ENCODE results near the gene ARHGEF19.
A peak's percentile ranks its signal among the peaks of the same experiment; 100 is the strongest.
"Not testable (repeated sequence)": the region's sequence is repeated elsewhere in the genome, so short reads cannot be mapped to it uniquely, and the experiment has no call there.

The ARHGEF19 gene

DNA sequence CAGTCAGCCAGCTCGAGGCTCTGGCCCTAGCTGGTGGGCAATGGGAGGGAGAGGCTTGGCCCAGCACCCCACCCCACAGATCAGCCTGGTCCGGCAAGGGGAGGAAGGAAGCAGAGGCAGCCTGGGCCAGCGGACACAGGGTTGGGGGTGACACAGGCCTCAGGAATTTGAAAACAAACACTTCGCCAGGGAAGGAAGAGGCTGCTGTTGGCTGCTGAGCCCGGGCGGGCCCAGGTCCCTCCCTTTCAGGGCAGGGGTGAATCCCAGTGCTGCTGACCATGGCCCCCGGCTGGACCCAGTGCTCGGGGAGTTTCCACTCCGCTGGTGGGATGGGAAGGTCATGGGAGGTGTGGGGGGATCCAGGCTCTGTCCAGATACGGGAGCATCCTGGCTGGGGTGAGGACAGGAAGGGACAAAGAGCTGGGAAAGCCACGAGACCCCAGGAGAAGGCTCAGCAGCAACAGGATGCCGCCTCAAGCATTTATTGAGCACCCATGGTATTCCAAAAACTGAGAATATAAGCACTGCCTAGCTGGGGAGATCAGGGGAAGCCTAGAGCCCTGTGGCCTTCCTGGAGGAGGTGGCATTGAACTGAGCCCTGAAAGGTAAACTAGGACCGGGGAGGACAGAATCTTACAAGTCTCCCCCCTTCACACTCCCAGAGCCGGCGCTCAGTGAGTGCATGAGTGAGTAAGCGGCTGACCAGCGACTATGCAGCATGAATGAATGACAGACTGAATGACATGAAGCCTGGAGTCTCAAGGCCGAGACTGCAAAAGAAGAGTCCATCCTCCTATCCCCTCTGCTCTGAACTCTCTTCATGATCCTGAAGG lies 30.3 kb downstream of the ARHGEF19 start:
- no peak for DNase-seq (ENCODE audit: low read depth)

DNA sequence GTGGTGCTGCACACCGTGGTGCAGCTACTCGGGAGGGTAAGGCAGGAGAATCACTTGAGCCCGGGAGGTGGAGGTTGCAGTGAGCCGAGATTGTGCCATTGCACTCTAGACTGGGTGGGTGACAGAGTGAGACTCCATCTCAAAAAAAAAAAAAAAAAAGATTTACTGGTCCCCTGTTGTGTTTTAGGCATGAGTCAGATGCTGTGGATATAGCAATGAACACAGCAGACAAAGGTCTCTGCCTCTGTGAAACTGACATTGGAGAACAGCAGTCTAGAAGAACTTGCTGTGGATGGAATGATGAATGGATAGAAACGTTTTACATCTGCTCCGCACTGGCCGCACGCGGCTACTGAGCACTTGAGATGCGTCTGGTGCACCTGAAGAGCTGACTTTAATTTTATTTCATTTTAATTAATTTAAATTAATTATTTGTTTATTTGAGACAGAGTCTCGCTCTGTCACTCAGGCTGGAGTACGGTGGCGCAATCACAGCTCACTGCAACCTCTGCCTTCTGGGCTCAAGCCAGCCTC lies 32.1 kb downstream of the ARHGEF19 start:
- DNase-seq (ENCODE audit: low read depth) = no peak

DNA sequence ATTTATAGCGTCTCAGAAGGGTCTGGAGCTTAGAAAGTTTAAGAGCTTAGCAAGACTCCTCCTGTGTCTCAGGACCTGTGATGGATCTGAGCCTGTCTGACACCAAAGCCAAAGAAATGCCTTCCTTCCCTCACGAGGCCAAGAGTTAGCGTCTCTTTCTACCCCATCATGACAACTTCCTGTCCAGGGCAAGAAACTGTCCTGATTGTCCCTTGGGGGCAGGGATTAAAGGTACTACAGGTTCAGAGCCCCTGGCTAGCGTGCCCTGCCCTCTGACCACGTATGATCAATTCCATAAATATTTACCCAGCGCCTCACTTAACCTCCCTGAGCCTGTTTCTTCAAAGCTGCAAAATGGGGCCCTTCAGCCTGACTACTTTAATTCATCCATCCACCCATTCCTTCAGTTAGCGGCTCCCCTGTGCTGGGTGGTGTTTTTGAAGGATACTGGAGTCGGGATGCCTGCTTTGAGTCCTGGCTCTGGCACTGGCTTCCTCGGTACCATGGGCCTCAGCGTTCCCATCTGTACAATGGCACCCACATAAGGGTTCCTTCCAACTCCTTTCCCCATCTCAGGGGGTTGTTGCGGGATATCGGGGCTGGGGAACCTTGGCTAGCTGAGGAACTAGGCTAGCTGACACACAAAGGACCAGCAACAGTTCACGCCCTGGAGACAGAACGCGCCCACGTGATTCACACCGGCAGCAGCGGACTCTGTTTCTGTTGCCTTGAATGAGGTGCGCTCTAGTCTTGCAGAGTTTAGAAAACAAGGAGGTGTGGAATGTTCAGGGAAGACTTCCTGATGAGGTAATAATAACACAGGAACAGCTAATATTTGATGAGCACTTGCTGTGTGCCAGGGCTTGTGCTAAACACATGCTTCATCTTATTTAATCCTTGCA lies 33.6 kb downstream of the ARHGEF19 start:
- DNase-seq (ENCODE audit: low read depth) = no peak

DNA sequence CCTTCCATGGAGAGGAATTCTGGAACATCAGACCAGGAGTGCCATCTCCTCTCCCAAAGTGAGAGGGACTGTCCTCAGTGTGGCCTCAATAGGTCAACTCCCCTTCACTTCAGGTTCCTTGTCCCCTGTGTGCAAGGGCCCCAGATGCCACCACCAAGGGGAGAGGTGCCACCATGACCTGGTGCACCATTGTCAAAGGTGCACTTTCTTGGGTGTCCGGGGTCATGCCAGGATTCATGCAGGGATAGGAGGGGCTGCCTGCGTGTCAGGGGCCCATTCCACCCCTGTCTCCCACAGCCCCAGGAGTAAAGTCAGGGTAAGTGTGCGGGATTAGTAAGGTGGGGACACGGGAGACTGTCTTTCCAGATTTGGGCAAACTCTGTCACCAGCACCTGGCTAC lies 35.1 kb downstream of the ARHGEF19 start:
- DNase-seq (ENCODE audit: low read depth) = no peak

DNA sequence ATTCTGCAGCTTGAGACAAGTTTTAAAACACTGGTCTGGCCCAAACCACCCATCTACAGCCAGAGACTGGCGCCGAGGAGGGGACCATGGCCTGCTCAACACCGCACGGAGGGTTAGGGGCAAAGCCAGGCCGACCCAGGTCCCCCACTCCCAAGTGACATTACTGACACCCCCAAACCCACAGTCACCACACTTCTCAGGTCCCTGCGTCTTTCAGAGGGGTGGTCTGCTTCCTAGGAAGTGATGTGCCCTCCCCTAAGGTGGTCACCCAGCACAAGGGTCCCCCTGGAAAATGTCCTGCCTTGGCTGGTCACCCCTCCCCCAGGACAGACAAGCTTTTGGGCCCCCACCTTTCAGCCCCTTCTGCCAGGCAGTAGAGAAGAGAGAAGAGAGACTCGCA lies 35.8 kb downstream of the ARHGEF19 start:
- DNase-seq (ENCODE audit: low read depth) = no peak

DNA sequence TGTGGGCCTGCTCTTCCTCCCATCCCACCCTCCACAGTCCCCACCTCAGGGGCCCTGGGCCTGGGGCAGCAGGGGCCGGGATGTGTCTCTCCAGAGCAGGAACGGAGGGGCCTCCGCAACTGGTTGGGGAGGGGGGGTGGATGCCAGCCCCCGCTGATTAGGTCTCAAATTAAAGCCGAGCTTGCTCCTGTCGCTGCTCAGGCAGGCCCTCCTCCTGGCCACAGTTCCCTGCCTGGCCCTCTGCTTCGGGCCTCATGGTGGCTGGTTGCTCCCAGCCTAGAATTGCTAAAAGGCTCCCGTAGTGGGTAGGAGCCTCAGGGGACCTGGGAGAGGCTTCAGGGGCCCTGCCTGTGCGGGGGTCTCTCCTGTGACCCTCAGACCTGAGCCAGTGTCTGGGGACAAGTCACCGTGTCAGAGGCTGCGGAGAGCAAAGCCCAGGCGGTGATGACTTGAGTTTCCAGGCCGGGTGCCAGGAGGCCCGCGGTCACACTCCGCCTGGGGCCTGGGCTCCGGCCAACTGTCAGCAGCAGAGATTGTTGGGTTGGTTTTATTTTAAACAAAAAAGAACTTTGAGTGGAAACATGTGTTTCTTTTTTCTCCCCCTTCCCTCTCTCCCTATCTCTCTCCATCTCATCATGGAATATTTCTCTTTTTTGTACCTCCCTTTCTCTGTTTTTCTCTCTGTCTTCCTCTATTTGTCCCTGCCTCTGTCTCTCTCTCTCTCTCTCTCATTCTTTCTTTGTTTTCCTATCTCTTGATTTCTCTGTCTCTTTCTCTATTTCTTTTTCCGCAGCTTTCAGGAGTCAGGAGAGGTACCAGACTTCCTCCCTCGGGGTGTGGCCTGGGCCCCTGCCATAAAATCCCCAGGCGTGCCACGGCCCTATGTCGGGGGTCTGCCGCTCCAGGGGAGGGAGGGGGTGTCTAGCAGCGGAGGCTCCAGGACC lies 36.6 kb downstream of the ARHGEF19 start:
- no peak for DNase-seq (ENCODE audit: low read depth)

DNA sequence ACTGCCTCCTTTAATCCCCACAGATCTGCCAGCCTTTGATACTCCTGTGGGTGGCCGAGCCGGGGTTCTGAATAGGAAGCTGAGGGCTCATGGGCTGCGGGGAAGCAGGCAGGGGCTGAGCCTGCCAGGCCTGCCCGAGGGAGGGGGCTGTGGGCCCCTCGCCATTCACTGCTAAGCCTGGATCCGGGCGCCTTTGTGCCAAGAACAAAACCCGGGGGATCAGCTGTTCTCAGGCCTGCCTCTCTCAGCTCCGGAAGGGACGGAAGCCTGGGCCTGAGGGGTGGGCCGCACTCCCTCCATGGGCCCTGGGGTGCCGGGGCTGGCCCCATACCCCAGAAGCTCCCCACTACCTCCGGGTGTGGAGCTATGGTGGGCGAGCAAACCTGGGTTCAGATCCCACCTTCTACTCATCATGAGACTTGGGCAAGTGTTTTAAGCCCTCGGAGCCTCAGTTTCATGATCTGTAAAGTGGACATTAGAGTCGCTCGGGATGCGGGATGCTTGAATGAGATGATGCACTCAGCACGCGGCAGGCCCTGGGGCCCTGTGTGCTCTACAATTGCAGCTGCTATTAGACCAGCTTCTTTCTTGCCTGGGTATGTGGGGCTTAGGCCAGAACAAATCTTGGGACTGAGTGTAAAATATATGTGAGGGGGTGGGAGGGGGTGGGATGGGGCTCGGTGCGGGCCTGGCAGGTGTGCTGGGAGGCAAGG lies 37.4 kb downstream of the ARHGEF19 start:
- no peak for DNase-seq (ENCODE audit: low read depth)

DNA sequence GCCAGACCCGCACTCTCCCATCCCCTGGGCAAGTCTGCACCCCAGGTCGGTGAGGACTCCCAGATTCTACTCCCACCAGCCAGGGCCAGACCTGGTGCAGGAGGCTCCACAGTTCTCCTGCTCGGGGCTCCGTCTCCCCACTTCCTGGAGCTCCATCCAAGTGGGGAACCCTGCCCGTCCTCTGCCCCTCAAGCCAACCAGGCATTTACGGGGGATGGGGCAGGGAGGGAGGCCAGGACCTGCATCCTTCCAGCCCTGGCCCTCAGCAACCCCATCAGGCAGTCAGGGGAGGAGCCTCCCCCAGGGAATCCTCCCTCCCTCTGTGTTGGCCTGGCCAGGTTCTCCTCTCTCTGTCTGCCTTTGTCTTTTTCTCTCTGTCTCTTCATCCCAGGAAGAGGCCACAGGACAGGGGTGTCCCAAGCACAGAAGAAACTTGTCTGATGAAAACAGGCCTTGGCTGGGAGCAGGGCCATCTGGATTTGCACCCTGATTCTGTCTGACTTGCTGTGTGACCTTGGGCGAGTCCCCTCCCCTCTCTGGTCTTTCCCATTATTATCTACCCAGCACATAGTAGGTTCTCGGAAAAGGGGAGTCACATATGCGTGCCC lies 38.1 kb downstream of the ARHGEF19 start:
- no peak for DNase-seq (ENCODE audit: low read depth)

DNA sequence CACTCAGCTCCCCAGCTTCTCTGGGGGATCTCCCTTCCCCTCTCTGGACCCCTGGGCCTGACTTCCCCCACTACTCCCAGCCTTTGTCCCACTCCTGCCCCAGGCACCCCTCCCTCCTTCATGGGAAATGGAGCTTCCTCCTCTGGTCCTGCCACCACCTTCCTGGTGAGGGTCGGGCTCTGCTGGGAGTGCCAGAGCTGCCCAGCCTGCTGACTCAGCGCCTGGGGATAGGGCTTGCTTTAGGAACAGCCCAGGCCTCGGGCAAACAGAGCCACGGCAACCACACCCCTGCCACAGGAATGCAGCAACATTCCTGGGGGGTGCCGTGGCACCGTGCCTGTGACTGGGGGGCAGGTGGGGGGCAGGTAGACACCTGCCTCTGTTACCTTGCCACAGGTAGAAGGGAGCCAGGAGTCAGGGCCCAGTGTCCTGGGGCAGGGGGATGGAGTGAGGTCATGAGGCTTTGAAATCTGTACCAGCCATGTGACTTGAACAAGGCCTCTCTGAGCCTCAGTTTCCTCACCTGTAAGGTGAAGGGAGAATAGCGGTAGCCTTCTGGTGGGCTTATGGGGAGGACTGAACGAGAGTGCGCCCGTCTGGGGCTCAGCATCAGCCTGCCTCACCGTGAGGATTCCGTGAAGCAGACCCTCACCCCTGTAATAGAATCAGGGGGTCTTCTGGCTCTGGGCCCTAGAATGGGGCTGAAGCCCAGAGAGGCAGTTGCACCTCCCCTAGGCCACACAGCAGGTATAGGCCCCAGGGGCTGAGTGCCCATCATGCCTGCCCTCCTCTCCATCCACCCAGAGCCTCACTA lies 38.8 kb downstream of the ARHGEF19 start:
- no peak for DNase-seq (ENCODE audit: low read depth)

DNA sequence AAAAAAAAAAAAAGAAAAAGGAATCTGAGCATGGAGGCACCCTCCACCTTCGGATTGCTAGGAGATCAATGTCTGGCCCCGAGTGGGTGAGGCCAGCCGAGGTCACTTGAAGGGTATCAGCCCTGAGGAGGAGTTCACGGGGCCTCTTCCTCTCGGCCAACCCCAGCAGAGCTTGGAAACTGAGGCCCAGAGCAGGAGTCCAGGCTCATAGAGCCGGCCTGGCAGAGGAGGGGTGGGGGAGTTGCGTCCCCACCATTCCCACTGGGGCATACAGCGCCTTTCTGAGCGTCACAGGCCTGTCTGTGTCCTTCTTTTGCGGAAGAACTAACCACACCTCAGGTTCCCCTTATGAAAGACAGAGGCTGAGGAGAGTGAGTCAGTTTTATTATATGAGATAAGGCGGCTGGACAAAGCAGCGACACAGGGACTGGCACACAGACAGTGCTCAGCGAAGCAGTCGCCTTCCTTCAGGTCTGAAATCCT lies 39.4 kb downstream of the ARHGEF19 start:
- no peak for DNase-seq (ENCODE audit: low read depth)

DNA sequence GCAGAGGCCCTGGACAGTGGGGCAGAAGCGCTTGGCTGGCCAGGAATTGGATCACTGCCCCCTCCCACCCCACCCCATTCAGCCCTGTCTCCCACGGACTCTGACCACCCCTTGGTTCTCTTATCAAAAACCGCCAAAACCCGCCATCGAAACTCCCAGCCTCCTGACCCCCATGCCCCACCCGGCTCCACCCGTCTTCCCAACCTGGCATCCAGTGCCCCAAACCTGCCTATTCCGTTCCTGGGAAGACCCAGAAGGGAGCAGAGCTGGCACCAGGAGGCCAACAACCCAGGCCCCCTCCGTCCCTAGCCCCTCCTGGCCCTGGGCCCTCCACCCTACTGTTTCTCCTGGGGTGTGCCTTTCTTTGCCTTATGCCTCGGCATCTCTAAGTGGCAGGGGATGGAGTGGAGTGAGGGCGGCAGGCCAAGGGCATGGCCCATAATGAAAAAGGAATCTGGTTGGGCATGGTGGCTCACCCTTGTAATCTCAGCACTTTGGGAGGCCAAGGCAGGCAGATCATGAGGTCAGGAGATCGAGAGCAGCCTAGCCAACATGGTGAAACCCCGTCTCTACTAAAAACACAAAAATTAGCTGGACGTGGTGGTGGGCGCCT lies 40.1 kb downstream of the ARHGEF19 start:
- no peak for DNase-seq (ENCODE audit: low read depth)

DNA sequence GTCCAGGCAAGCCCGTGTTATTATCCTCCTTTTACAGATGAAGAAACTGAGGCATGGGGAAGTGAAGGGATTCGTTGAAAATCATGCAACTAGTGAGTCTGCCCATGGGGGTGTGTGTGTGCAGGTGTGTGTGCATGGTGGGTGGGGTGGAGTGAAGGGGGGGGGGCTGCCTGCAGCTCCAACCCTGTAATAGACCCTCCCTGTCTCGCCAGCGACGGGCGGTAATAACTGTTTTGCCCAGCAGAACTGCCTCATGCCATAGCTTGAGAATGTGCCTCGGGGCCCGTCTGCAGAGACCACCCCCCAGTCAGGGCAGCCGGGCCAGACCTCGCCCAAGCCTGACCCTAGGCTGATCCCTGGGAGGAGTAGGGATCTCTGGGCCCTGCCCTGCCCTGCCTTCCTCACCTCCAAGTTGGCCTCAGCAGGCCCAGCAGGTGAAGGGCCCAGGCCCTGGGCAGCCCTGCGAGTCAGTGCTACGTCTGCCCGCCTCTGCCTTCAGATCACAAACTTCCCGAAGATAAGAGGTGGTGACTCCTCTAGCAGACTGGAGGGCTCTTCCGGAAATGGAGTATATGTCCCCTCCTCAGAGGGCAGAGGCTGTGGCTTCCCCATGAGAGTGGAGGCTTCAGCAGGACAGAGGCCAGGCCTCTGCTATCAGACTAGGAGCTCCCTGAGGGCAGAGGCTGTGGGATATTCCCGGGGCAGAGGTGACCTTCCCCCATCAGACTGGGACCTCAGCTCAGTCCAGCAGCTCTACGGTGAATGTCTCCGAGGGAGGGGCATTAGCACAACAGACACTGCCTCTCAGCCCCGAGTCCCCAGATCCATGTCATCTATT lies 40.9 kb downstream of the ARHGEF19 start:
- no peak for DNase-seq (ENCODE audit: low read depth)

DNA sequence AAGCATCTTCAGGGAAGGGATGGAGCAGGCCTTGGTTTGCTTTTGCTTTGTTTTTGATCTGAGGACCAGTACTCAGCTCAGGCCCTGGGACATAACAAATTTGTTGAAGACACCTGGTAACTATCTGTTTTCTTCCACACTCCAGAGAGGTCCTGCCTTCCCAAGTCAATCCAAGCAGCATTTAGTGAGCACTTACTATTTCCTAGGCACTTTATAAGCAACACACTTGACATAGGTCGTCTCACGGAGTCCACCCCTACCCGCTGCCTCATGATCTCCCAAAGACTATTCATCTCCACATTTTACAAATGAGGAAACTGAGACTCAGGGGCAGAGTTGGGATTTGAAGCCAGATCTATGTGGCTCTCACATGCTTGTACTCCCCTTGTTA lies 42.2 kb downstream of the ARHGEF19 start:
- no peak for DNase-seq (ENCODE audit: low read depth)

DNA sequence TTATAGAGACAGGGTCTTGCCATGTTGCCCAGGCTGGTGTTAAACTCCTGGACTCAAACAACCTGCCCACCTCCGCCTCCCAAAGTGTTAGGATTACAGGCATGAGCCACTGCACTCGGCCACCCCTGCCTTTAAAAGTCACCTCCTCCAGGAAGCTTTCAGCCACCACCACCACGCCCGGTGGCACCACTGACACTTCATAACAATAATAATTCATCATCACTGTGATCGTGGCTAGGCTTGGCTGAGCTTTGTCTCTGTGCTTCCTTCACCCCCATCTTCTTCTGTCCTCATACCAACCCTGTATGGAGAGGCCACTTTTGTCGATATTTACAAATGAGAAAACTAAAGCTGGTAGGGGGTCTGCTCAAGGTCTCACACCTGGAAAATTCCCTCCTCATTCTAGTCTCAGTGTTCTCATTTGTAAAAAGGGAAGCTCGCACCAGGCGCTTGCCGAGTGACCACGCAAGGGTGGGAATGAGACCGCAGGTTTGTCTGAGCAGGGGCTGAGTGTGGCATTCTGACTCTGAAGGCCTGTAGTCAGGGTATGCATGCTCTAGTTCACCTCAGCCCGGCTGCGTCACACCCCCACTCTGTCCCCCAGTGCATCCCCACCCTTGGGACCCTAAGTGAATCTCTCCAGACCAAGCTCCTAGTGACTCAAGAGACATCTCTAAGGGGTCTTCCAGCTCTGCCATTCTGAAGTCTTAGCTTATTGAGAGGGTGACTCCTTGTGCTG lies 43.7 kb downstream of the ARHGEF19 start:
- DNase-seq (ENCODE audit: low read depth) = no peak

DNA sequence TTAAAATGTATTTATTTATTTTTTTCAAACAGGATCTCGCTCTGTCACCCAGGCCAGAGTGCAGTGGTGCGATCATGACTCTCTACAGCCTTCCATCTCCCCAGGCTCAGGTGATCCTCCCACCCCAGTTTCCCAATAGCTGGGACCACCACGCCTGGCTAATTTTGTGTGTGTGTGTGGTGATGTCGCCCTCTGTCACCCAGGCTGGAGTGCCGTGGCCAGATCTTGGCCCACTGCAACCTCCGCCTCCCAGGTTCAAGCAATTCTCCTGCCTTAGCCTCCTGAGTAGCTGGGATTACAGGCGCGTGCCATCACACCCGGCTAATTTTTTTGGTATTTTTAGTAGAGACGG lies 44.3 kb downstream of the ARHGEF19 start:
- not testable (repeated sequence) for DNase-seq (ENCODE audit: low read depth)

DNA sequence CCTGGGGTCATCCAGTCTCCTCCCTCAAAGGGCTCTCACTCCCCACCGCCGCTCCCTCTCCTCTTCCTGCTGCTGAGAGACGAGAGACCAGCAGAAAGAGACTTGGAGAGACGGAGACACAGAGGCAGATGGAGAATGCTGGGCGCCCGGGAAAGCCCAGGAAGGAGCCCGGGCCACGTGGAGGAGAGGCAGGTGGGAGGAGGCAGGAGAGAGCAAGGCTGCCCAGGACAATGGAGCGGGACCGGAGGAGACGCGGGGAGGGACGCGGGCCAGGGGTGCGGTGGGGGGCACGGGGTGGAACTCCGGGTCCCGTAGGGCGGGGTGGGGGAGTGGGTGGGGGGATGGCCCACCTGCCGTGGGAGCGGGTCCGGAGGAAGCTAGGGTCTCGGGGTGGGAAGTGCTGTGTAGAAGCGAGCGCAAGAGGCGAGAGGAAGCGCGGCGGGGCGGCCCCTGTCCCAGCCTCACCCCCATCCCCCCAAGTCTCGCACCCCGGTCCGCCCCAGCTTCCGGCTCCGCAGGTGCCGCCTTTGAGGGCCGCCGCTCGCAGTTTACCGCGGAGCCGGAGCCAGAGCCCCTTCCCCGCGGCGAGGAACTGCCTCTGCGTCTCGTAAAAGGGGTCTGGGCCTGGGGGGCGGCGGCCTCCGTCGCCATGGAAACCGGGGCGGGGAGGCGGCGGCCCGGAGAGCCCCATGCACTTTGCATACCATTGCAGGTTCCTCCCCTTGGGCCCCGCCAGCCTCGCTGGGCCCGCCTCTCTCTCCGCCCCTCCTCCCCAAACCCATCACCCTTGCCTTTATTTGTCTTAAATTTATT lies 44.9 kb downstream of the ARHGEF19 start:
- DNase-seq (ENCODE audit: low read depth) = peak; percentile 50

DNA sequence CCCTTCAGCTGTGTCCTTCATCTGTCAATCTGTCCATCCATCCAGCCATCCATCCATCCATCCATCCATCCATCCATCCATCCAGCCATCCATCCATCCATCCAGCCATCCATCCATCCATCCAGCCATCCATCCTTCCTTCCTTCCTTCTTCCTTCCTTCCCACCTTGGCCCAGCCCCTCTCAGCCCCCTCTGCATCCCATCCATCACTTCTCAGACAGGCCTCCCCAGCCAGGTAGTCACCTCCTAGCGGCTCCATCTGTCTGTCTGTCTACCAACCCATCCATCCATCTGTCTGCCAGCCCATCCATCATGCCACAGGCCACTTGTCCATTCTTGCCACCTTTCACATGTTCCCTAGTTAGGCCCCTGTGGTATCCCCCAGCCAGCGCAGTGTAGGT lies 46.3 kb downstream of the ARHGEF19 start:
- DNase-seq (ENCODE audit: low read depth) = no peak
